Skeletal muscle tissue (tissue), 4 donors: ENCODE measurements around the gene EXO5. TPM values are rescaled to one million over a fixed set of nuclear protein-coding genes. Genes with fewer than 3 reads are reported as not detected.
"Not testable (repeated sequence)": the region's sequence is repeated elsewhere in the genome, so short reads cannot be mapped to it uniquely, and the experiment has no call there.

Source experiments
- H3K27ac ChIP-seq: one replicate; pipeline ENCODE4 v1.7.0; 2013; ENCODE audit warnings: mild to moderate bottlenecking, low read depth, low read length, inconsistent platforms
- H3K27me3 ChIP-seq, 3 donors: one replicate each; pipeline ENCODE4 v1.7.0; 2013; ENCODE audit warnings: low read length in 3 of 3; ENCODE audit not compliant: control insufficient read depth in 3 of 3, insufficient read depth in 3 of 3
- H3K36me3 ChIP-seq, 3 donors: one replicate each; pipeline ENCODE4 v1.7.0; 2013; ENCODE audit warnings: low read length in 3 of 3; ENCODE audit not compliant: control insufficient read depth in 3 of 3, insufficient read depth in 3 of 3
- H3K4me1 ChIP-seq, 3 donors: one replicate each; pipeline ENCODE4 v1.7.0; 2013; ENCODE audit warnings: low read length in 3 of 3, mild to moderate bottlenecking in 3 of 3; ENCODE audit not compliant: control insufficient read depth in 3 of 3, insufficient read depth in 3 of 3
- H3K4me3 ChIP-seq, 3 donors: one replicate each; pipeline ENCODE4 v1.7.0; 2013; ENCODE audit warnings: low read length in 3 of 3
- H3K9ac ChIP-seq, 3 donors: one replicate each; pipeline ENCODE4 v1.7.0; 2013; ENCODE audit warnings: low read length in 3 of 3, mild to moderate bottlenecking in 3 of 3, moderate library complexity in 2 of 3, low read depth in 1 of 3
- H3K9me3 ChIP-seq, 3 donors: one replicate each; pipeline ENCODE4 v1.7.0; 2013; ENCODE audit warnings: low read length in 3 of 3; ENCODE audit not compliant: control insufficient read depth in 3 of 3
- total RNA-seq: library from RNA; depleted of rRNA; stranded (reverse); fragments of >200 nt; gene quantifications from one replicate; pipeline ENCODE4 v1.2.3, GENCODE V29; 2014
- donor health status: Osteomylitis.

Gene EXO5
- total RNA-seq, 1 donor from 2014 or later, result 6.3 TPM

GRCh38 chr1:40535732-40536131 is 27.2 kb downstream of the EXO5 start:
- Histone ChIP-seq H3K4me3 (no peak overlapping the region), H3K4me1 (peaks cover 10 to 15% (median 12%) of the 10 kb centered on the region in 3 donors), H3K27ac (no peak overlapping the region), H3K36me3 (peaks cover 0 to 4% (median 2%) of the 10 kb centered on the region in 3 donors), H3K9me3 (no peaks in the 10 kb centered on the region), H3K27me3 (no peaks in the 10 kb centered on the region), H3K9ac (no peak overlapping the region)

DNA sequence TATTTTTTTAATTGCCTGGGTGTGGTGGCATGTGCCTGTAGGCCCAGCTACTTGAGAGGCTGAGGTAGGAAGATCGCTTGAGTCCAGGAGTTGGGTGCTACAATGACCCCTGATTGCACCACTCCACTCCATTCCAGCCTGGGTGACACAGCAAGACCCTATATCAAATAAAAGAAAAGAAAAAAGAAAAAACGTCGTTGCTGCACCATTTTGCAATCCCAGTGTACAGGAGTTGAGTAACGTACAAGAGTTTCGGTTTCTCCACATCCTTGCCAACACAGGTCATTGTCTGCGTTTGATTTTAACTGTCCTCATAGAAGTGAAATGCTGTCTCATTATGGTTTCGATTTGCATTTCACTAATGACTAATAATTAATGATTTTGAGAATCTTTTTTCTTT is 30.8 kb downstream of the EXO5 start:
- no peaks in the 10 kb centered on the region for H3K4me1 ChIP-seq
- no peaks in the 10 kb centered on the region for H3K9me3 ChIP-seq
- H3K27ac ChIP-seq, result no peak overlapping the region
- no peaks in the 10 kb centered on the region for H3K27me3 ChIP-seq
- no peak overlapping the region for H3K4me3 ChIP-seq
- peaks cover 0 to 15% (median 14%) of the 10 kb centered on the region in 3 donors for H3K36me3 ChIP-seq
- H3K9ac ChIP-seq, result no peak overlapping the region

DNA sequence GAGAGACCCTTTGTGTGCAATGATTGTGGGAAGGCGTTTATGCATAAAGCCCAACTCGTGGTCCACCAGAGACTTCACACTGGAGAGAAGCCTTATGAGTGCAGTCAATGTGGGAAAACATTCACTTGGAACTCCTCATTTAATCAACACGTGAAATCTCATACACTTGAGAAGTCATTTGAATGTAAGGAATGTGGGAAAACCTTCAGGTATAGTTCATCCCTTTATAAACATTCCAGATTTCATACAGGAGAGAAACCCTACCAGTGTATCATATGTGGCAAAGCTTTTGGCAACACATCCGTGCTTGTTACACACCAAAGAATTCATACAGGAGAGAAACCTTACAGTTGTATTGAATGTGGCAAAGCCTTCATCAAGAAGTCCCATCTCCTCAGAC is 38.4 kb downstream of the EXO5 start:
- Histone ChIP-seq H3K27ac (no peak overlapping the region), H3K27me3 (no peaks in the 10 kb centered on the region), H3K4me3 (no peak overlapping the region), H3K4me1 (no peaks in the 10 kb centered on the region), H3K9me3 (peaks cover 0 to 7% (median 3%) of the 10 kb centered on the region in 3 donors), H3K36me3 (peaks cover 23 to 34% (median 29%) of the 10 kb centered on the region in 3 donors), H3K9ac (no peak overlapping the region)

- Histone ChIP-seq H3K4me3 (no peak overlapping the region), H3K36me3 (no peaks in the 10 kb centered on the region), H3K27ac (no peak overlapping the region), H3K9me3 (no peaks in the 10 kb centered on the region), H3K27me3 (no peaks in the 10 kb centered on the region), H3K9ac (no peak overlapping the region), H3K4me1 (no peaks in the 10 kb centered on the region)
These were observed 44.5 kb downstream of the EXO5 start for GRCh38 chr1:40553017-40553416.

DNA sequence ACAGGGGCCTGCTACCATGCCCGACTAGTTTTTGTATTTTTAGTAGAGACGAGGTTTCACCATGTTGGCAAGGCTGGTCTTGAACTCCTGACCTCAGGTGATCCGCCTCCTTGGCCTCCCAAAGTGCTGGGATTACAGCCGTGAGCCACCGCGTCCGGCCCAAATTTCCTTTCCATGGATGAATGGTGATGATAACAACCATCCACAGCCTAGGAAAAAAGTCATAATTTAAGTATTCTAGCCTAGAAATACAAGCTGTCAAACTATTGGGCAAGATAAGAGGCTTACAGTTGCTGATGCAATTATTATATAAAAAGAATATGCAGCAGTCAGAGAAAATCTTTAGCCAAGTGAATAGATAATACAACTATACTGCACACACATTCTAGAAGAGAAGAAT is 46.2 kb downstream of the EXO5 start:
- not testable (repeated sequence) for H3K27me3 ChIP-seq, H3K9me3 ChIP-seq, H3K27ac ChIP-seq, H3K4me1 ChIP-seq, H3K36me3 ChIP-seq, H3K4me3 ChIP-seq, H3K9ac ChIP-seq

GRCh38 chr1:40556121-40556520 is 47.6 kb downstream of the EXO5 start:
- Histone ChIP-seq H3K36me3 (no peaks in the 10 kb centered on the region), H3K9me3 (no peaks in the 10 kb centered on the region), H3K27ac (no peak overlapping the region), H3K27me3 (no peaks in the 10 kb centered on the region), H3K9ac (no peak overlapping the region), H3K4me1 (no peaks in the 10 kb centered on the region), H3K4me3 (no peak overlapping the region)

GRCh38 chr1:40558241-40558640 is 49.7 kb downstream of the EXO5 start:
- H3K4me1 ChIP-seq, H3K27ac ChIP-seq, H3K27me3 ChIP-seq, H3K36me3 ChIP-seq, H3K9ac ChIP-seq, H3K4me3 ChIP-seq, H3K9me3 ChIP-seq: not testable (repeated sequence)

GRCh38 chr1:40562185-40562584 is 53.6 kb downstream of the EXO5 start:
- Histone ChIP-seq H3K4me3 (no peak overlapping the region), H3K27ac (no peak overlapping the region), H3K4me1 (no peaks in the 10 kb centered on the region), H3K27me3 (no peaks in the 10 kb centered on the region), H3K9ac (no peak overlapping the region), H3K36me3 (no peaks in the 10 kb centered on the region), H3K9me3 (no peaks in the 10 kb centered on the region)

DNA sequence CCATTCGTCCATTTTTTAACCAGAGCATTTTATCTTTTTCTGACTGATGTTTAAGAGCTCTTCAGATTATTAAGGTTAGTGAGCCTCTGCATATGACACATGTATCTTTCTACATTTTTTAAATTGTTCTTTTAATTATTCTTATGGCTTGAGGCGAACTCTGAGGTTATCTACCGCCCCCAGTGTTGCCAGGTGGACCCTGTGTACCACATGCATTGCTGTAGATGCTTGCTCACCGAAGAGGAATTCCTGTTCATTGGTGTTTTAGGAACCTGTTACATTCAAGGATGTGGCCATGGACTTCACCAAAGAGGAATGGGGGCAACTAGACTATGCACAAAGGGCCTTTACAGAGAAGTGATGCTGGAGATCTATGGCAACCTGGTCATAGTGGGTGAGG is 54.7 kb downstream of the EXO5 start:
- Histone ChIP-seq H3K27ac (no peak overlapping the region), H3K27me3 (no peaks in the 10 kb centered on the region), H3K4me3 (no peak overlapping the region), H3K4me1 (no peaks in the 10 kb centered on the region), H3K9me3 (no peaks in the 10 kb centered on the region), H3K9ac (no peak overlapping the region), H3K36me3 (no peaks in the 10 kb centered on the region)

DNA sequence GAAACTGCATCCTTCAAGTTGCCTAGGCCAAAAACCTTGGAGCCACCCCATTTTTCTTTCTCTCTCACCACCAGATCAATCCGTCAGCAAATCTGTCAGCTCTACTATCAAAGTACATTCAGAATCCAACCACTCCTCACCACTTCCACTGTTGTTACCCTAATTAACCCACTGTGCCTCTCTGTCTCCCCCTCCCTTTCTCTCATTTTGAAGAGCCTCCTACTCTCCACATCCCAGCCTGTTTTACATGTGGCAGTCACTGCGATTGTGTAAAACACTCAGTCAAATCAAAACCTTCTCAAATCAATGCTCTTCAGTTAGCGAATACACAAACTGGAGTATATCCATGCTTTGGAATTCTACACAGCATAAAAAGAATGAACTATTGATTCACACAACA is 55.9 kb downstream of the EXO5 start:
- Histone ChIP-seq H3K9me3 (no peaks in the 10 kb centered on the region), H3K36me3 (no peaks in the 10 kb centered on the region), H3K27ac (no peak overlapping the region), H3K4me1 (no peaks in the 10 kb centered on the region), H3K4me3 (no peak overlapping the region), H3K9ac (no peak overlapping the region), H3K27me3 (no peaks in the 10 kb centered on the region)

DNA sequence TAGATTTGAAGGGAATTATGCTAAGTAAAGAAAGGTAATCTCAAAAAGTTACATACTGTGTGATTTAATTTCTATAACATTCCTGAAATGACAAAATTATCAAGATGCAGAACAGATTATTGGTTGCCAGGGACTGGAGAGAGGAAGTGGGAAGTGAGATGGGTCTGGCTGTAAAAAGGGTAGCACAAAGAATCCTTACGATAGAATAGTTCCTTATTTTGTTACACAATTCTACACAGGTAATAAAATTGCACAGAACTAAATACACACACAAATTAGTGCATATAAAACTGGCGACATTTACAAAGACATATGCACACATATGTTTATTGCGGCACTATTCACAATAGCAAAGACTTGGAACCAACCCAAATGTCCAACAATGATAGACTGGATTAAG is 56.3 kb downstream of the EXO5 start:
- no peak overlapping the region for H3K27ac ChIP-seq
- H3K36me3 ChIP-seq, result no peaks in the 10 kb centered on the region
- no peaks in the 10 kb centered on the region for H3K9me3 ChIP-seq
- no peak overlapping the region for H3K9ac ChIP-seq
- no peaks in the 10 kb centered on the region for H3K27me3 ChIP-seq
- no peaks in the 10 kb centered on the region for H3K4me1 ChIP-seq
- H3K4me3 ChIP-seq, result no peak overlapping the region
